B cell (primary cell): ENCODE results near the gene SNRNP48. TPM values are rescaled to one million over a fixed set of nuclear protein-coding genes. Genes with fewer than 3 reads are reported as not detected.

Experiments
- ATAC-seq: fragments of 200-7000 bp; cut with Tn5 transposase; one replicate; pipeline ENCODE4 v1.10.0; 2021; ENCODE audit warnings: low read depth, mild to moderate bottlenecking, moderate number of reproducible peaks, moderate library complexity
- CTCF ChIA-PET: fragments of 350-600 bp; sonication (Branson Sonifier 250); formaldehyde crosslinking; loops from one replicate; lab custom pipeline; 2021; ENCODE audit warnings: antibody characterized with exemption, inconsistent platforms; lab: Charles Lee
- POLR2A ChIA-PET: fragments of 350-600 bp; sonication (Branson Sonifier 250); formaldehyde crosslinking; loops from one replicate; lab custom pipeline; 2021; ENCODE audit warnings: antibody characterized with exemption; lab: Charles Lee
- DNase-seq: peaks from one replicate; pipeline ENCODE4 v3.0.0; 2013
- H2AFZ ChIP-seq: 2 replicates; pipeline ENCODE4 v1.6.1; 2012; ENCODE audit warnings: mild to moderate bottlenecking, low read depth, low read length; ENCODE audit not compliant: insufficient read depth, poor library complexity, severe bottlenecking
- H3K27ac ChIP-seq, 2 donors: 1 replicate in 1 of 2; 2 replicates in 1 of 2; pipeline ENCODE4 v1.5.1; 2012 to 2013; ENCODE audit warnings: low read length in 2 of 2, mild to moderate bottlenecking in 2 of 2, moderate library complexity in 1 of 2
- H3K27me3 ChIP-seq, 4 experiments: fragments of 200-600 bp in 1 of 4; sonication (generic) in 1 of 4; replicated peaks in 1 of 4; 1 replicate in 2 of 4; 2 replicates in 2 of 4; pipeline versions ENCODE4 v1.6.1 to v1.7.0; 2013 to 2016; ENCODE audit warnings: low read length in 3 of 4, mild to moderate bottlenecking in 2 of 4, mixed read lengths in 1 of 4, moderate library complexity in 1 of 4; ENCODE audit not compliant: insufficient read depth in 4 of 4, control insufficient read depth in 3 of 4; ENCODE audit errors: control extremely low read depth in 1 of 4
- H3K36me3 ChIP-seq, 2 experiments: replicated peaks in 1 of 2; 1 replicate in 1 of 2; 2 replicates in 1 of 2; pipeline versions ENCODE4 v1.6.1 to v1.7.1; 2013; ENCODE audit warnings: low read length in 1 of 2; ENCODE audit not compliant: insufficient read depth in 2 of 2, control insufficient read depth in 1 of 2; ENCODE audit errors: control extremely low read depth in 1 of 2, extremely low read depth in 1 of 2
- H3K4me1 ChIP-seq, 2 donors: fragments of 200-600 bp in 1 of 2; sonication (generic) in 1 of 2; 1 replicate in 1 of 2; 2 replicates in 1 of 2; pipeline versions ENCODE4 v1.5.1 to v1.6.1; 2013 to 2017; ENCODE audit warnings: low read length in 2 of 2; ENCODE audit not compliant: control insufficient read depth in 2 of 2, insufficient read depth in 2 of 2
- H3K4me2 ChIP-seq: replicated peaks from 2 replicates; pipeline ENCODE3; 2012; ENCODE audit warnings: mild to moderate bottlenecking, low read depth, low read length; ENCODE audit not compliant: poor library complexity, severe bottlenecking
- H3K4me3 ChIP-seq, 5 experiments: fragments of 200-600 bp in 1 of 5; sonication (generic) in 1 of 5; 1 replicate in 3 of 5; 2 replicates in 2 of 5; pipeline versions ENCODE4 v1.5.1 to v1.7.0; 2011 to 2016; ENCODE audit warnings: low read length in 4 of 5, mild to moderate bottlenecking in 4 of 5, low read depth in 2 of 5, control low read depth in 1 of 5, moderate library complexity in 1 of 5; ENCODE audit not compliant: insufficient read depth in 1 of 5; ENCODE audit errors: control extremely low read depth in 1 of 5, extremely low read depth in 1 of 5
- H3K79me2 ChIP-seq: fragments of 200-600 bp; sonication (generic); one replicate; pipeline ENCODE4 v1.6.0; 2016; ENCODE audit warnings: low read length; ENCODE audit not compliant: control insufficient read depth, insufficient read depth
- H3K9ac ChIP-seq: fragments of 200-600 bp; sonication (generic); 2 replicates; pipeline ENCODE4 v1.6.1; 2017; ENCODE audit warnings: mild to moderate bottlenecking, low read length, moderate library complexity
- H3K9me3 ChIP-seq, 3 donors: one replicate each; pipeline versions ENCODE4 v1.6.1 to v1.7.1; 2013; ENCODE audit warnings: low read length in 2 of 3; ENCODE audit not compliant: control insufficient read depth in 2 of 3, insufficient read depth in 1 of 3; ENCODE audit errors: control extremely low read depth in 1 of 3
- H4K20me1 ChIP-seq: 2 replicates; pipeline ENCODE4 v1.6.0; 2012; ENCODE audit warnings: mild to moderate bottlenecking, low read length; ENCODE audit not compliant: insufficient read depth, control insufficient read depth, poor library complexity, severe bottlenecking
- H3K27ac Mint-ChIP-seq: one replicate; pipeline ENCODE4 v1.8.0; 2021; ENCODE audit warnings: mixed read lengths
- H3K27me3 Mint-ChIP-seq: one replicate; pipeline ENCODE4 v1.8.0; 2021; ENCODE audit warnings: mixed read lengths
- H3K4me1 Mint-ChIP-seq: one replicate; pipeline ENCODE4 v1.8.0; 2021; ENCODE audit warnings: mixed read lengths
- H3K4me3 Mint-ChIP-seq: one replicate; pipeline ENCODE4 v1.8.0; 2021; ENCODE audit warnings: mixed read lengths
- H3K9me3 Mint-ChIP-seq: one replicate; pipeline ENCODE4 v1.8.0; 2022; ENCODE audit warnings: mixed read lengths; ENCODE audit not compliant: insufficient read depth
- EZH2 ChIP-seq: IDR thresholded peaks from 2 replicates; pipeline ENCODE4 v1.6.1; 2012; ENCODE audit warnings: borderline replicate concordance, low read depth, mild to moderate bottlenecking, moderate library complexity, low read length; ENCODE audit not compliant: insufficient read depth, poor library complexity, severe bottlenecking
- WGBS: methylation state at CpG from one replicate; pipeline ENCODE4 v1.1.5; 2013; ENCODE audit warnings: missing lambda C conversion rate; ENCODE audit not compliant: insufficient coverage; 5-methylcytosine and 5-hydroxymethylcytosine counted together
- intact Hi-C: fragments of 100-400 bp; cut with micrococcal nuclease; formaldehyde crosslinking; loops from one replicate; pipeline ENCODE4 v1.10.0; 2022
- polyA plus RNA-seq: library from polyadenylated mRNA; depleted of rRNA; stranded (reverse); fragments of >200 nt; gene quantifications from 2 replicates; pipeline ENCODE4 v1.2.3, GENCODE V29; 2012
- total RNA-seq, 2 donors: library from RNA; stranded (reverse); fragments of 120-200 nt in 1 of 2; gene quantifications; 1 replicate in 1 of 2; 2 replicates in 1 of 2; pipeline versions ENCODE4 v1.2.3 to v1.2.4, GENCODE V29; 2013 to 2022
- TF ChIP-seq, protein P1 (sequence below): fragments of 200-600 bp; IDR thresholded peaks from one replicate; pipeline ENCODE4 v1.8.0; 2022; ENCODE audit warnings: antibody characterized with exemption, mild to moderate bottlenecking

Gene SNRNP48
- total and polyA plus RNA-seq, 2 donors (not counting 1 experiment from before 2014, with no cell fraction given), result 8.9 to 22.9 TPM

DNA sequence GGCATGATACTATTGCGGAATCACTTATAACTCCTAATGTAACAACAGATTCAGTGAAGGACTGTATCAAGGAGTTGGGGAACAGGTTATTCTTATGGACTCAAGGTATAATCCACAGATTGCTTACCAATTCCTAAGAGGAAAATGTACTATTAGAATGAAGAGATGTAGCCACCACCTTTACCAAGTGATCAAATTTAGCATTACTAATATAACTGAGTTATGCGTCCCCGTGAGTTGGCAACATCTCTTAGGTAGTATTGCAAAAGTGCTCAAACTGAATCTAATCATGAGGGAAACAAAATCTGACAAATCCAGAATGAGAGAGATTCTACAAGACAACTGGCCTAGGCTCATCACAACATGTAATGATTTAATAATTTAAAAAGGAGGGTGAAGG, 777 bp upstream of the SNRNP48 start:
- H4K20me1 ChIP-seq, result peaks cover 18% of the 10 kb centered on the region
- no peak for TF ChIP-seq EZH2
- TF ChIP-seq, protein P1, sequence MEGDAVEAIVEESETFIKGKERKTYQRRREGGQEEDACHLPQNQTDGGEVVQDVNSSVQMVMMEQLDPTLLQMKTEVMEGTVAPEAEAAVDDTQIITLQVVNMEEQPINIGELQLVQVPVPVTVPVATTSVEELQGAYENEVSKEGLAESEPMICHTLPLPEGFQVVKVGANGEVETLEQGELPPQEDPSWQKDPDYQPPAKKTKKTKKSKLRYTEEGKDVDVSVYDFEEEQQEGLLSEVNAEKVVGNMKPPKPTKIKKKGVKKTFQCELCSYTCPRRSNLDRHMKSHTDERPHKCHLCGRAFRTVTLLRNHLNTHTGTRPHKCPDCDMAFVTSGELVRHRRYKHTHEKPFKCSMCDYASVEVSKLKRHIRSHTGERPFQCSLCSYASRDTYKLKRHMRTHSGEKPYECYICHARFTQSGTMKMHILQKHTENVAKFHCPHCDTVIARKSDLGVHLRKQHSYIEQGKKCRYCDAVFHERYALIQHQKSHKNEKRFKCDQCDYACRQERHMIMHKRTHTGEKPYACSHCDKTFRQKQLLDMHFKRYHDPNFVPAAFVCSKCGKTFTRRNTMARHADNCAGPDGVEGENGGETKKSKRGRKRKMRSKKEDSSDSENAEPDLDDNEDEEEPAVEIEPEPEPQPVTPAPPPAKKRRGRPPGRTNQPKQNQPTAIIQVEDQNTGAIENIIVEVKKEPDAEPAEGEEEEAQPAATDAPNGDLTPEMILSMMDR, result no peak
- no peak overlapping the region for H3K27ac Mint-ChIP-seq
- no peaks in the 10 kb centered on the region for H3K27me3 ChIP-seq
- peak overlapping the region; percentile 95 for H2AFZ ChIP-seq
- CTCF ChIA-PET, result interaction anchor here (1.2 to 3.4 kb wide), 3 partner anchors 15 to 314 kb away, joined by 3 to 16 read pairs (median 9); no protein-coding TSS in a partner anchor
- peaks cover 10% of the 10 kb centered on the region for H3K27me3 Mint-ChIP-seq
- peaks cover 35% of the 10 kb centered on the region for H3K4me1 Mint-ChIP-seq
- intact Hi-C loops, result no loop called here
- no peaks in the 10 kb centered on the region for H3K9me3 Mint-ChIP-seq
- POLR2A ChIA-PET, result no interaction called here
- H3K4me3 Mint-ChIP-seq, result peak overlapping the region; percentile 100
- H3K27ac ChIP-seq, result no peak overlapping the region
- DNase-seq, result no peak
- H3K36me3 ChIP-seq, result peaks cover 0 to 3% of the 10 kb centered on the region in 2 experiments
- H3K4me3 ChIP-seq, result peak overlapping the region in 1 of 5 experiments; percentile 97
- peak overlapping the region; percentile 79 for H3K4me2 ChIP-seq
- no peak for ATAC-seq
- H3K79me2 ChIP-seq, result peaks cover 41% of the 10 kb centered on the region
- no peaks in the 10 kb centered on the region for H3K9me3 ChIP-seq
- peak overlapping the region; percentile 88 for H3K9ac ChIP-seq
- peaks cover 21 to 27% of the 10 kb centered on the region in 2 donors for H3K4me1 ChIP-seq
- no CpG with 5 or more reads among the region's 3 CpGs for WGBS

DNA sequence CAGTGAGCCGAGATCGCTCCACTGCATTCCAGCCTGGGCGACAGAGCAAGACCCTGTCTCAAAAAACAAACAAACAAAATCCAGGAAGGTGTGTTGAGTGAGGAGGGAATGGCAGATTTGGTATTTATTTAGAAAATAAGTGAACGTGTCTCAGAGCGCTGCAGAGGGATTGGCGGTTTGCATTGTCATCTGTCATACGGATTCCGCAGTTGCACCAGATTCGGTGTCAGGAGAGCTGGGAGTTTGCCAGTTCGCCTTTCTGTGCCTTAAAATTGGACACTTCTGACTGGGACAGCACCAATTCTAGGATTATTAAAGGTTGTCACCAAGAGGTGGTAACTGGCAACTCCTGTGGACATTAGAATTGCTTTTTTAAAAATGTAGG, 912 bp downstream of the SNRNP48 start:
- peaks cover 41% of the 10 kb centered on the region for H3K79me2 ChIP-seq
- TF ChIP-seq, protein P1, result no peak
- TF ChIP-seq EZH2, result no peak
- peak overlapping the region in 1 of 2 donors; percentile 62 for H3K27ac ChIP-seq
- CTCF ChIA-PET, result no interaction called here
- intact Hi-C loops, result loop anchor here (1.0 kb wide), 4 partner anchors 202 to 473 kb away; partner anchors contain the start of genes BLOC1S5, CAGE1, RIOK1 and SSR1
- H3K36me3 ChIP-seq, result peaks cover 4 to 18% of the 10 kb centered on the region in 2 experiments
- POLR2A ChIA-PET, result no interaction called here
- DNase-seq (no peak), ATAC-seq (no peak)
- peak overlapping the region; percentile 95 for H2AFZ ChIP-seq
- peak overlapping the region; percentile 67 to 97 (median 87) for H3K4me3 ChIP-seq
- H3K27ac Mint-ChIP-seq, result peak overlapping the region; percentile 71
- WGBS, result 47% methylated on average over 7 of the region's 10 CpGs
- no peaks in the 10 kb centered on the region for H3K9me3 Mint-ChIP-seq
- peaks cover 35% of the 10 kb centered on the region for H3K4me1 Mint-ChIP-seq
- H3K9ac ChIP-seq, result peak overlapping the region; percentile 88
- no peaks in the 10 kb centered on the region for H3K27me3 Mint-ChIP-seq
- H3K4me3 Mint-ChIP-seq, result peak overlapping the region; percentile 100
- H4K20me1 ChIP-seq, result peaks cover 18% of the 10 kb centered on the region
- peak overlapping the region; percentile 79 for H3K4me2 ChIP-seq
- H3K27me3 ChIP-seq, result no peaks in the 10 kb centered on the region
- H3K9me3 ChIP-seq, result no peaks in the 10 kb centered on the region
- peaks cover 21 to 27% of the 10 kb centered on the region in 2 donors for H3K4me1 ChIP-seq
